Vagina (tissue), 2 donors: ENCODE data around the gene NRG2. TPM values are rescaled to one million over a fixed set of nuclear protein-coding genes. Genes with fewer than 3 reads are reported as not detected.

Source experiments
- DNase-seq, 2 donors: peaks; one replicate each; pipeline ENCODE4 v3.0.0-alpha.2; 2017; ENCODE audit errors: extremely low spot score in 2 of 2
- H3K27ac ChIP-seq: fragments of 200-600 bp; sonication (generic); one replicate; pipeline ENCODE4 v1.5.1; 2019
- H3K27me3 ChIP-seq: fragments of 200-600 bp; sonication (generic); one replicate; pipeline ENCODE4 v1.5.1; 2019
- H3K36me3 ChIP-seq, 2 donors: fragments of 200-600 bp; sonication (generic); one replicate each; pipeline ENCODE4 v1.5.1; 2017 to 2019
- H3K4me1 ChIP-seq: fragments of 200-600 bp; sonication (generic); one replicate; pipeline ENCODE4 v1.5.1; 2019
- H3K4me3 ChIP-seq, 2 donors: fragments of 200-600 bp; sonication (generic); 1 replicate in 1 of 2; 2 replicates in 1 of 2; pipeline ENCODE4 v1.5.1; 2016 to 2019
- H3K9me3 ChIP-seq: fragments of 200-600 bp; sonication (generic); one replicate; pipeline ENCODE4 v1.5.1; 2019
- CTCF ChIP-seq, 3 experiments: fragments of 450-650 bp in 2 of 3; fragments of 200-600 bp in 1 of 3; sonication (generic) in 1 of 3; IDR thresholded peaks; one replicate each; pipeline ENCODE4 v1.5.1; 2017 to 2019; ENCODE audit warnings: antibody characterized with exemption in 3 of 3, mild to moderate bottlenecking in 2 of 3, moderate library complexity in 2 of 3
- POLR2A ChIP-seq, 2 donors: fragments of 450-650 bp; IDR thresholded peaks; one replicate each; pipeline ENCODE4 v1.6.1; 2017; ENCODE audit warnings: antibody characterized with exemption in 2 of 2, mild to moderate bottlenecking in 2 of 2, moderate library complexity in 2 of 2
- POLR2AphosphoS5 ChIP-seq, 2 donors: sonication (generic); formaldehyde crosslinking; IDR thresholded peaks; one replicate each; pipeline ENCODE4 v1.9.0; 2017; ENCODE audit warnings: antibody characterized with exemption in 2 of 2, mild to moderate bottlenecking in 2 of 2, low read depth in 1 of 2; ENCODE audit not compliant: insufficient read depth in 1 of 2
- intact Hi-C: fragments of 100-400 bp; cut with DNase I; formaldehyde crosslinking; loops from one replicate; pipeline ENCODE4 v1.15.1; 2023
- total RNA-seq: library from RNA; depleted of rRNA; stranded (reverse); fragments of >200 nt; gene quantifications from one replicate; pipeline ENCODE4 v1.2.3, GENCODE V29; 2016

Gene NRG2
- total RNA-seq, 1 donor from 2014 or later = 5.2 TPM

DNA sequence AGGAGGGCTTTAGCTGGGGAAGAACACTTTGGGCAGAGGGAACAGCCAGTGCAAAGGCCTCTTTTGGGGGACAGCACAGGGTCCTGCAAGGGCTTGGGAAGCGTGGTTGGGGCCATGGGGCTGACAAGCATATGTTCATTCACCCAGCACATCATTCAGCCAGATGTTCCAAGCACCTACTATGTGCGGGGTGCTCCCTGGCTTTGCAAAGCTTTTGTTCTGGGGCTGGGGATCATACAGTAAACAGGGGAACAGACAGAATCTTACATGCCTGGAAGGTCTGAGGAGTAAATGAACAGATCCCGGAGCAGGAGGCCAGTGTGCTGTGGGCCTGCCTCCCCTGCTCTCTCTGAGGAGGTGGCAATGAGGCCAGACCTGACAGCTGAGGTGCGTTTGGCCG lies 230.8 kb downstream of the NRG2 start:
- H3K9me3 ChIP-seq = no peaks in the 10 kb centered on the region
- H3K4me1 ChIP-seq = no peaks in the 10 kb centered on the region
- H3K27ac ChIP-seq = no peak overlapping the region
- intact Hi-C loops = no loop called here
- H3K4me3 ChIP-seq = no peak overlapping the region
- H3K36me3 ChIP-seq = no peaks in the 10 kb centered on the region
- DNase-seq = no peak
- H3K27me3 ChIP-seq = no peaks in the 10 kb centered on the region
- TF ChIP-seq POLR2A (IDR thresholded peaks at IDR 0.05) (no peak), POLR2AphosphoS5 (IDR thresholded peaks at IDR 0.05; ENCODE audit: insufficient read depth in 1 of 2, low read depth in 1 of 2) (no peak), CTCF (IDR thresholded peaks at IDR 0.05) (no peak)

GRCh38 chr5:139811274-139811607 lies 231.9 kb downstream of the NRG2 start:
- TF ChIP-seq POLR2AphosphoS5 (IDR thresholded peaks at IDR 0.05; ENCODE audit: insufficient read depth in 1 of 2, low read depth in 1 of 2) = no peak
- TF ChIP-seq CTCF (IDR thresholded peaks at IDR 0.05) = no peak
- no peak for TF ChIP-seq POLR2A (IDR thresholded peaks at IDR 0.05)
- H3K27me3 ChIP-seq = no peaks in the 10 kb centered on the region
- intact Hi-C loops = no loop called here
- H3K4me3 ChIP-seq = no peak overlapping the region
- no peak for DNase-seq
- H3K4me1 ChIP-seq = no peaks in the 10 kb centered on the region
- H3K36me3 ChIP-seq = no peaks in the 10 kb centered on the region
- H3K27ac ChIP-seq = no peak overlapping the region
- no peaks in the 10 kb centered on the region for H3K9me3 ChIP-seq

DNA sequence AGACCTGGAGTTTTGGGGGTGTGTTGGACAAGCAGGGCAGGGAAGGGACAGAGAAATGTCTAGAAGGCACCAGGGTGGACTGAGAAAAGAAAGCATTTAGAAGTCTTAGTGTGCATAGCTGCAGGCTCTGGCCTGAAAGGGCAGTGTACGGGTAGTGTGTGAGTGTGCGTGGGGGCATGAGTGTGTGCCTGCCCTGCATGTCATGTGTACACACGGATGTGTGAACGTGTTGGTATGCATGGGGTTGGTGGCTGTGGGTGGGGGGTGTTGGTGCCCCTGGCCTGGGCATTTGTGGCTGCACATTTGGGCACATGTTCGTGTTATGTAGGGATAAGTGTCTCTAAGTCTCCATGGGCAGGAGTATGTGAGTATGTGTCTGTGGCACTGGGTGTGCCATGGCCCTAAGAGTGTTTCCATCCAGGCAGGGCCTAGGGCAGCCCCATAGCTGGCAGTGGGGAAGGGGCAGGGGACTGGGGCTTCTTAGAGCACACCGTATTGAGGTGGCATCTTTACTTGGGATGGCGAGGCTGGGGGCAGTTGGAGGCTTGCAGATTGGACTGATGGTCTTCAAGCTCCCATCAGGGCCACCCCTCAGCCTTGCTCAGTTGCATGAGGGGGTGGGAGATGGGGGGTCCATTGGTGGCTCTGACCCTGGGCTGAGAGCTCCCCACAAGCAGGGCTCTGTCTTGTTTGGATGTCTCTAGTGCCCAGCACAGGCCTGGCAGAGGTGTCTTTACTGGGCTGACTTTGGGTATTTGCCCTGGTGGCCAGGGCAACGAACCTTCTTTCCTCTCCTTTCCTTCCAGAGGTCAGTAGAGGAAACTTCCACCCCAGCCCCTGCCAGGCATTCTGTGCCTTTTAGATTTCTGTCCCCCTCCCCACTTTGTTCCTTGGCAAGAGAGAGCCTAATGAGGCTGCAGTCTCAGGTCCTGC lies 232.5 kb downstream of the NRG2 start:
- no peaks in the 10 kb centered on the region for H3K27me3 ChIP-seq
- H3K36me3 ChIP-seq = no peaks in the 10 kb centered on the region
- no peaks in the 10 kb centered on the region for H3K9me3 ChIP-seq
- no peak overlapping the region for H3K4me3 ChIP-seq
- no peak overlapping the region for H3K27ac ChIP-seq
- intact Hi-C loops = no loop called here
- H3K4me1 ChIP-seq = no peaks in the 10 kb centered on the region
- DNase-seq = no peak
- TF ChIP-seq POLR2A (IDR thresholded peaks at IDR 0.05) (no peak), CTCF (IDR thresholded peaks at IDR 0.05) (no peak)

DNA sequence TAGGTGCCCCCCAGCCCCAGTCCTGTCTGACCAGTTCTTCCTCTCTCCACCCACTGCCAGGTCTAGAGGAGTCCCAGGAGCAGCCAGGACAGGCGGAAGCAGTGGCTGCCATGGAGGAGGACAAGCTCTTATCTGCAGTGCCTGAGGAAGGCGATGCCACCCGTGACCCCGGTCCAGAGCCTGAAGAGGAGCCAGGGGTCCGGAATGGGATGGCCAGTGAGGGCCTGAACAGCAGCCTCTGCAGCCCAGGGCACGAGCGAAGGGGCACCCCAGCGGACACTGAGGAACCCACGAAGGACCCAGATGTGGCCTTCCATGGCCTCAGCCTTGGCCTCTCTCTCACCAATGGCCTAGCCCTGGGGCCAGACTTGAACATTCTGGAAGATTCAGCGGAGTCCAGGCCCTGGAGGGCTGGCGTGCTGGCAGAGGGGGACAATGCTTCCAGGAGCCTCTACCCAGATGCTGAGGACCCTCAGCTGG lies 233.7 kb downstream of the NRG2 start:
- DNase-seq = no peak
- Histone ChIP-seq H3K4me3 (no peak overlapping the region), H3K27me3 (no peaks in the 10 kb centered on the region), H3K9me3 (no peaks in the 10 kb centered on the region), H3K4me1 (no peaks in the 10 kb centered on the region), H3K36me3 (no peaks in the 10 kb centered on the region), H3K27ac (no peak overlapping the region)
- intact Hi-C loops = no loop called here
- TF ChIP-seq CTCF (IDR thresholded peaks at IDR 0.05) = no peak
- TF ChIP-seq POLR2A (IDR thresholded peaks at IDR 0.05) = no peak
- no peak for TF ChIP-seq POLR2AphosphoS5 (IDR thresholded peaks at IDR 0.05; ENCODE audit: insufficient read depth in 1 of 2, low read depth in 1 of 2)
